Esophagus (tissue), 2 donors: ENCODE data around the gene AFF3. TPM values are rescaled to one million over a fixed set of nuclear protein-coding genes. Genes with fewer than 3 reads are reported as not detected.
"Not testable (repeated sequence)": the region's sequence is repeated elsewhere in the genome, so short reads cannot be mapped to it uniquely, and the experiment has no call there.

ENCODE experiments used
- H3K27ac ChIP-seq, 2 donors: one replicate each; pipeline ENCODE4 v1.5.1; 2013; ENCODE audit warnings: low read depth in 2 of 2, mild to moderate bottlenecking in 2 of 2, inconsistent platforms in 1 of 2, low read length in 1 of 2, moderate library complexity in 1 of 2
- H3K27me3 ChIP-seq, 2 donors: one replicate each; pipeline ENCODE4 v1.6.1; 2013; ENCODE audit warnings: low read length in 2 of 2, control low read depth in 1 of 2, mild to moderate bottlenecking in 1 of 2; ENCODE audit not compliant: insufficient read depth in 2 of 2, control insufficient read depth in 1 of 2
- H3K36me3 ChIP-seq, 2 donors: one replicate each; pipeline ENCODE4 v1.6.1; 2013; ENCODE audit warnings: low read length in 1 of 2; ENCODE audit not compliant: control insufficient read depth in 2 of 2, insufficient read depth in 2 of 2
- H3K4me1 ChIP-seq, 2 donors: one replicate each; pipeline ENCODE4 v1.6.1; 2013; ENCODE audit warnings: low read length in 1 of 2; ENCODE audit not compliant: control insufficient read depth in 2 of 2, insufficient read depth in 2 of 2
- H3K4me3 ChIP-seq, 2 donors: one replicate each; pipeline ENCODE4 v1.5.1; 2013; ENCODE audit warnings: low read length in 2 of 2, mild to moderate bottlenecking in 2 of 2, low read depth in 1 of 2, moderate library complexity in 1 of 2
- H3K9me3 ChIP-seq, 2 donors: one replicate each; pipeline ENCODE4 v1.6.1; 2013; ENCODE audit warnings: mild to moderate bottlenecking in 2 of 2, low read depth in 1 of 2, low read length in 1 of 2, moderate library complexity in 1 of 2; ENCODE audit not compliant: control insufficient read depth in 2 of 2, insufficient read depth in 1 of 2
- WGBS, 2 donors: extraction: QIAGEN DNeasy Blood & Tissue Kit; methylation state at CpG; one replicate each; pipeline ENCODE4 v1.1.7; 2013; 5-methylcytosine and 5-hydroxymethylcytosine counted together
- polyA plus RNA-seq, 2 donors: library from polyadenylated mRNA; stranded (reverse); fragments of 200-250 nt; gene quantifications; one replicate each; pipeline ENCODE4 v1.2.3, GENCODE V29; 2013
- donor health status: healthy with polysubstance abuse.
- donor health status: Bipolar disorder and iron deficiency.

Gene AFF3
- polyA plus RNA-seq, 2 donors, result 1.0 to 1.1 TPM

DNA sequence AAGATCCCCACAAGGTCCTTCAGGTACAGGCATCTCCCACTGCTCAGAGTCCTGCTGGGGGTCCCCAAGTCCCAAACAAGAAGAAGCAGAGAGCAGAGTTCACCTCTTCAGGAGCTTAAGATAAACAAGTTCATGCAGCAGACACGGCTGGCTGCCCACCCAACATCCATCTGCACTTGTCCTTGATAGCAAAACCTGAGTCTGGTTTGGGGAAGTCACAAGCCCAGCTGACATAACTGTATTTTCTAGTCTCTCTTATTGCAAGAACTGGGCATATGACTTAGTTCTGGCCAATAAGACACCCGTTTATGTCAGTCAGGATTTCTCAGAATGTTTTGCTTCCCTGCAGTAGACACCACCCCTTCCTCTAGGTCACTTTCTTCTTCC is 31.8 kb downstream of the AFF3 start:
- Histone ChIP-seq H3K9me3 (no peaks in the 10 kb centered on the region), H3K36me3 (no peaks in the 10 kb centered on the region), H3K27me3 (no peaks in the 10 kb centered on the region), H3K27ac (no peak overlapping the region), H3K4me1 (no peaks in the 10 kb centered on the region), H3K4me3 (no peak overlapping the region)
- 65 to 71% methylated on average over 2 of the region's 2 CpGs for WGBS, 2 donors

GRCh38 chr2:100109986-100110613 is 32.3 kb downstream of the AFF3 start:
- no peaks in the 10 kb centered on the region for H3K36me3 ChIP-seq
- WGBS, 2 donors, result 79 to 82% methylated on average over 6 of the region's 6 CpGs
- no peaks in the 10 kb centered on the region for H3K4me1 ChIP-seq
- no peak overlapping the region for H3K27ac ChIP-seq
- no peaks in the 10 kb centered on the region for H3K9me3 ChIP-seq
- no peaks in the 10 kb centered on the region for H3K27me3 ChIP-seq
- H3K4me3 ChIP-seq, result no peak overlapping the region

- H3K4me3 ChIP-seq, H3K27ac ChIP-seq, H3K4me1 ChIP-seq, H3K27me3 ChIP-seq, H3K9me3 ChIP-seq, H3K36me3 ChIP-seq: not testable (repeated sequence)
- WGBS, 2 donors, result 61 to 64% methylated on average over 3 of the region's 3 CpGs
These were observed 33.8 kb downstream of the AFF3 start for GRCh38 chr2:100108648-100109020.

DNA sequence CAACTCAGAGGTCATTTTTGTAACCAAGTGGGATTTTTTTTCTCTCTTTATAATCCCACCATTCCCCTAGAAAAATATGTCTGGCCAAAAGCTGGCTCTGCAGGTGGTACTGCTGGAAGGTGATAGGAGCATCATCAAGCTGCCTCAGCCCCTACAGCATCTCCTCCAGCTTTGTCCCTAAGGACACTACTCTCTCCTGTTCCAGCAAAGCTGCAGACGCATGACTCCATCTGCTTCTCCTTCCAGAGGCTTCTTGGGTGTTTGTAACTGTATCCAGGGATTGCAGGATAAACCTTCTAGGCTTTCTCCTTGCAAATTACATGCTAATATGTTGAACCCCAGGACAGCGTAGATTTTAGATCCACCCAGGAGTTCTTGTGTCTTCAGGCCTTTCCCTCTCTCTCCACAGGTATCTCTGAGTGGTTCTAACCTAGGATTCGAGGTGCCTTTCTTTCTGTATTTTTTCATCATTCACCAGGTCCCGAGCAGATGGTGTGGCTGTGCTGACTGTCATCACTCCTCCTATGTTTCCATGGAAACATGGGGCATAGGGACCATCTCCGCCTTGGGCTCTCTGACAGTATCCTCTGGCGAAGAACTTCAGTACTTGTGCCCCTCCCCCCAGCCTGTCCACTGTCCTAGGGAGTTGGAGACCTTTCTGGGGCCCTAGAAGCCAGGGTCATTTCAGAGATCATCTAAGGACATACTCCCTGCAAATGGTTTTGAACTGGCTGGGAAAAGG is 34.3 kb downstream of the AFF3 start:
- Histone ChIP-seq H3K9me3 (no peaks in the 10 kb centered on the region), H3K4me1 (peaks cover 0 to 2% of the 10 kb centered on the region in 2 donors), H3K4me3 (no peak overlapping the region), H3K36me3 (no peaks in the 10 kb centered on the region), H3K27me3 (no peaks in the 10 kb centered on the region), H3K27ac (no peak overlapping the region)
- 85% methylated on average over 6 of the region's 6 CpGs for whole genome bisulfite sequencing, 2 donors

DNA sequence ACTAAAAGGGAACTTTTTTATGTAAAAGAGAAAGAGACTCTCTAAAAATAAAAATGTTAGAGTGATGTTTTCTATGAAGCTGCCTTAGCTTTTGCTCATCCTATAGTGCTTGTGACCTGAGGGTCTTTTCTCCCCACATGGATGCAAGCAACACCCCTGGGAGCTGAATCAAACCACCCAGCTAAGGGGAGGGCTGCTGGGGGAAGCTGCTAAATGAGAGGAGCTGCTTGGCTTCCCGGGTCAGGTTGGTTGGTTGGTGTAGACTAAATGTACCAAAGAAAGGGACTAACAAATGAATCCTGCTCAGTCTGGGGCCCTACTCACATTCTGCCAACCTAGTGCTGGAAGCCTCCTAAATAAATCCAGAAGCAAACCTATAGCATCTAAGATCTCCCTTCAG is 35.0 kb downstream of the AFF3 start:
- Histone ChIP-seq H3K27ac (no peak overlapping the region), H3K4me1 (peaks cover 0 to 2% of the 10 kb centered on the region in 2 donors), H3K9me3 (no peaks in the 10 kb centered on the region), H3K4me3 (no peak overlapping the region), H3K27me3 (no peaks in the 10 kb centered on the region), H3K36me3 (no peaks in the 10 kb centered on the region)
- 63 to 74% methylated on average over 1 of the region's 1 CpG for WGBS, 2 donors

DNA sequence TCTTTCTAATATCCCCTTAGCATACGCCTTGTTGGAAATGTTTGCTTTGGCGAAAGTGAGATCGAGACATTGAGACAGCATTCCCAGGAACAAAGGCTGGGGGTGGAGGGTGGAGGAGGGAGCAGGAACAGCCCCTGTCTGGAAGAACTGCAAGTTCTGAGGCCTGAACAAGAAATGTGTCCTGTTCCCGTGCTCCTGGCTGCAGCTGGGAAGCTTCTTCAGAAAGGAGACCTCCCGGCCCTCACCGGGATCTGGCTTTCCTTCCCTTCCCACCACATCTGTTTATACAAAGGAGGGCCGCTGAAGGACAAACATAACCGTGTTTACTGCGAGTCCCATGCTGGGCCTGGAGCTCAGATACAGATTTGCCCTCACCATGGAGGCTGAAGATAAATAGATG is 35.9 kb downstream of the AFF3 start:
- H3K36me3 ChIP-seq, result no peaks in the 10 kb centered on the region
- 66 to 67% methylated on average over 9 of the region's 9 CpGs for WGBS, 2 donors
- H3K27me3 ChIP-seq, result no peaks in the 10 kb centered on the region
- H3K4me1 ChIP-seq, result peaks cover 0 to 2% of the 10 kb centered on the region in 2 donors
- H3K9me3 ChIP-seq, result no peaks in the 10 kb centered on the region
- H3K27ac ChIP-seq, result no peak overlapping the region
- H3K4me3 ChIP-seq, result no peak overlapping the region

DNA sequence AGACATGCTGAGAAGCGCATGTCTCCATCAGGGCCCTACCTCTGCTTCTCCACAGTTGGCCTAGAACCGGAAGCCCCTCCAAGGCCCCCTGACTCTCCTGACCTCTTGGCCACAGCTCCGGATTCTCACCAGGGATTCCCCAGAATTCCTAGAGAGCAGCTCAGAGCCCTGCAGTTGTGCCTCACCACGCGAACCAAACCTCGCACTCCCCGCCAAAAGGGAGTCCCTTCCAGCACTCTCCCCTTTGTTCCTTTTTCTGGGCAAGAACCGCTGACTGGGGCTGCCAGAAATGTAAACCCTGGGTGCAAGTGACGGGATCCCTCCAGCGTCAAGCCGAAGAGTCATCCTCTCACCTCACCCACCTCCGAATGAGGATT is 36.7 kb downstream of the AFF3 start:
- 24 to 40% methylated on average over 12 of the region's 12 CpGs for WGBS, 2 donors
- peak overlapping the region in 1 of 2 donors; percentile 70 for H3K4me3 ChIP-seq
- peak overlapping the region; percentile 27 to 41 for H3K27ac ChIP-seq
- H3K36me3 ChIP-seq, result no peaks in the 10 kb centered on the region
- H3K9me3 ChIP-seq, result no peaks in the 10 kb centered on the region
- peaks cover 0 to 2% of the 10 kb centered on the region in 2 donors for H3K4me1 ChIP-seq
- H3K27me3 ChIP-seq, result no peaks in the 10 kb centered on the region

- 1% methylated on average over 63 to 119 of the region's 119 CpGs for WGBS, 2 donors
- Histone ChIP-seq H3K4me3 (peak overlapping the region; percentile 42 to 70), H3K9me3 (no peaks in the 10 kb centered on the region), H3K27ac (peak overlapping the region in 1 of 2 donors; percentile 27), H3K4me1 (peaks cover 0 to 2% of the 10 kb centered on the region in 2 donors), H3K27me3 (no peaks in the 10 kb centered on the region), H3K36me3 (no peaks in the 10 kb centered on the region)
These were observed 37.4 kb downstream of the AFF3 start for GRCh38 chr2:100104718-100105677.

- H3K4me1 ChIP-seq, H3K9me3 ChIP-seq, H3K36me3 ChIP-seq, H3K27ac ChIP-seq, H3K27me3 ChIP-seq: not testable (repeated sequence)
- peak overlapping the region in 1 of 2 donors; percentile 70 for H3K4me3 ChIP-seq
- WGBS, 2 donors, result 0 to 2% methylated on average over 4 to 38 of the region's 60 CpGs
These were observed 38.1 kb downstream of the AFF3 start for GRCh38 chr2:100104265-100104664.
